GM21786 (cell line): Measurements from ENCODE around the gene GGCT.

Source experiments
- ATAC-seq: cut with Tn5 transposase; IDR thresholded peaks from one replicate; pipeline ENCODE4 v1.9.1; 2021; ENCODE audit not compliant: unreplicated experiment

GGCT gene

DNA sequence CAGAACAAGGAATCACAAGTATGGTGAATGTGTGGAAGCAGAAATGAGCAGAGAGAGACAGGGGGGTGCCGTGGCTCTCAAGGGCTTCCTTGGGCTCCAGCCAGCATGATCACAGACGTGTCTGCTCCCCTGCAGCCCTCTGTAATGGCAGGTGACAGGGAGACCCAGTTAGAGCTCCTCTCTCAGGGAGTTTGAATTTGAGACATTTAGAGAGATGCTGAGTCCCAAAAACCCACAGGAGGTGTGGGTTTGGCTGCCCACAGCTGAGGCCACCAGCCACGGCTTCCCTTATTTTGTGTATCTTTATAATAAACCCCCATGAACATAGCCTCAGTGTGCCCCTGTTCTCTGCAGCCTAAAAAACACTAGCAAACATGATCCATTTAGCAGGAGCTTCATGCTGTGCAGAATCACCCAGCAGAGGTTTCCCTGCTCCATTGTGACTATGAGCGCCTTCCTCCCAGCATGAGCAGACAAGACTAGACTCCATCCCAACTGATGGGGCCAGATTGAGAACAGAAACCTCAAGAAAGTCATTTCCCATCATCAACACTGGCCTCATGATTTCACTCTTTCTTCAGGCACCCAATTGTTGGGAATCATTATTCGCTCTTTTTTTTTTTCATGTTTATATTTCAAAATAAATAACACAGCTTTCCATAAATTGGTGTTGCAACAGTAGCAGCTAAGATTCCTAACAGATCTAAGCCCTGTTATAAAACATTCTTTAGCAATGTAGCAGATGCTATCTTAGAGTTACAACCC, 39.4 kb downstream of the GGCT start:
- ATAC-seq = no peak

DNA sequence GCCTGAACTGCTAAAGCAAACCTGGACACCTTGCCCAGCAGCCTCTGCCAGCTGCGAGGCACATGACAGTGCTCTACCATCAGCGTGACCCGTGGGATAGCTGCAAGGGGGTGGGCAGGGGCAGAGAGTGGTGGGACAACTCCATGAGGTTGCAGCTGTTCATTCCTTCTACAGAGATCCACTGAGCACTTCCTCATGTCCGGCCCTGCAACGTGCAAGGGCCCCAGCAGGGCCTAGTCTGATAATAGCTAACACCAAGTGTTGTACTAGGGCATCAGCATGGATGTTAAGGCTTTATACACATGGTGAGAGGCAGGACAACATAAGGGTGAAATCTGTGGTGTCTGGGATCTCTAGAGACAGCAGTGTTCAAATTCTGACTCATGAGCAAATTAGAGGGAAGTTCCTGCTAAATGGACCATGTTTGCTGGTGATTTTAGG, 40.4 kb downstream of the GGCT start:
- ATAC-seq = peak; percentile 37

DNA sequence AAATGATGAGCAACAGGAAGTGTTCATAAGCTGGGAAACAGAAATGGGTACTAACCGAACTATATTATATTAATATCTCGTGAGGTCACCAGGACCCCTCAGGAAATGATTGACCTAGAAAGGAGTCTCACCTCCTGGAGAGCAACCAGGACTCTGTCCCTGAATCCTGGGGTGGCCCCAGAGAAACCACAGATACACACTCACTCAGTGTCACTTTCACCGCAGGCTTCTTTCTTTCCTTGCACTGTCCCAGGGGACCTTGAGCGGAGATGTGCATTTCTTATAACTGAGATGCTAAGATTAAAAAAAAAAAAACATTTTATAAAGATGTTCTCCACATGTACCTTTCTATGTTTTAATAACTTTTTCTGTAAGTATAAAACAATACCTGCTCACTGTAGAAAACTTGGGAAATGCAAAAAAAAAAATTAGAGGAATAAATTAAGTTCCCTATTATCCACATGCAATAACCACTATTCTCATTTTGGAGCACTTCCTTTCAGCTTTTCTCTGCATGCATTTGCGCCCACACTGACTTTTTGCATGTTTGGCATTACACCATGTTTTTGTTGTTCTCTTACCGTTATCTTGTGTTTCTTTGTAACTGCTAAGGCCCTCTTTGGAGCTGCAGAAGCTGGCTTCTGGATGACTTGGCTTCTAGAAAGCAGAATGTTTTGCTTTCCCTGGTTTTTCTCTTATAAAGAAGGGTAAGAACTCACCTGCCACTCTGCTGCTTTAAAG, 41.1 kb downstream of the GGCT start:
- ATAC-seq = peak; percentile 75

DNA sequence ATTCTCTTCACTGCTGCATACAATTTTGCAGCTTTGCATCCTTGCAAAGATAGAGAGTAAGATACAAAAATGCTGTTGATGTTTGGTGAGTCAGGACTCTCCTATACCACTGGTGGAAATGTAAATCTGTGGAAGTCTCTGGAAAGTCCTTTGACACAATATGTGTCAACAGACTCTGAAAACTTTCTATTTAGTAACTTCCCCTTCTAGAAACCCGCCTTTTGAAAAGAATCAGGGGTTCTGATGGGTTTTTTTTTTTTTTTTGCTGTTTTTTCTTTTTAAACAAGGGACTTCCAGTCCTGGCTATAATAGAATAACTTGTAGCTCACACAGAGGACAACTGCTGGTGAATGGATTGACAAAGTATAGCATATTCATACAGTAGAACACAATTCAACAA, 42.5 kb downstream of the GGCT start:
- no peak for ATAC-seq

DNA sequence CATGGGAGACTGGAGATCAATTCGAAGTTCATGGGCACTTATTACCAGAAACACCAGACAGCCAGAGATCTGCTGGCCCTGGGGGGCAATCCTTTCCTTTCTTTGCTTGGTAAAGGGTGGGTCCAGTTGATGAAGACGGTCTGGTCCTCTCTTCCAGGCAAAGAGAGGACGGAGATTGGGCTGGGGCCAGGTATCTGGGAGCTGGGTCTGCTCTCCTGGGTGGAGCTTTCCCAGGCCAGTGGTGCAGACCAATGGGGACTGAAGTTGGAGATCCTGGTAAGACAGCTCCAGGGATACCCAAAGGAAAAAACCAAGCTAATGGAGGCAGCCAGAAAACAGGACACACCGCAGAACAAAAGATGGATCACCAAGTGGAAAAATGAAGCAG, 44.4 kb downstream of the GGCT start:
- no peak for ATAC-seq

DNA sequence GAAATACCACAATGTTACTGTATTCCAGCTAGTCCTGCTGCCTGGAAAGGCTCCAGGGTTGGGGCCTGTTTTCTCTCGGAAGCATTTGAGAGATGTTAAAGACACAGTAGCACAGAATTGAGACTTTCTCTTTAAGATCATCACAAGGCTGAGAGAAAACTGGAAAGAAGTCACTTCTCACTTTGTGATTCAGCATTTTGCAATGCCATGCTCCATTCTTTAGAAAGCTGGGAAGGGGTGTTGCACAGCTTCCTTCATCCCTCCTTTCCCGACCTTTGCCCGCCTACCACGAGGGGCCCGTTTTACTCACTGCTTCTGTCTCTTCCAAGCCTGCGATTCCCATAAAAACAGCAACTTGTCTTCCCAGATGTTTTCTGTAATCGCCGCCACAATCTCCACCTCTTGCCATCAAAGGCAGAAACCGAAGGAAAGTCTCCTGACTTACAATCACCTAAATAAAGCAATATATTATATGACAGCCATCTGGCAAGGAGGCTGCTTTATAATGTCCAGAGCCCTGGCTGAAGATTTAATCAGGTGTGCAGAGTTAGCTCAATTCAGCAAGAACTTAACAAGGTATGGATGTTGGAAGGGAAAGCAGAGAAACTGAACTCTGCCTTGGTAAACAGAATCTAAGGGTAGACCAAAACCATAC, 44.9 kb downstream of the GGCT start:
- no peak for ATAC-seq

DNA sequence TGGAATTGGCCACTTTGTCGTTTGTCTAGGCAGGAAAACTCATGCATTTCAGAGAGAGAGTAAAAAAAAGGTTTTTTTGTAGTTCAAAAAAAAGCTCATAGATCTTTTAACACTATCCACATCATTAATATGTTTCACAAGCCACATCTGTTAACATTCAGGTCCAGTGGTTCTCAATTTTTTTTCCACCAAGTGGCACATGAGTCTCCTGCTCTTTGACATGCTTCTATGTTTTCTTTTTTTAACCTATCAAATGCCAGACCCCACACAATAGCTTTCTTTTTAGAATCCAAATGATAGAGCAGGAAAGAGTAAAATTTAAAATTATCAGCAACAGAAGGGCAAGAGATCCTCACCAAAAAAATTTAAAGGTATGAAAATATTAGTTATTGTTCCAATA, 46.3 kb downstream of the GGCT start:
- no peak for ATAC-seq

DNA sequence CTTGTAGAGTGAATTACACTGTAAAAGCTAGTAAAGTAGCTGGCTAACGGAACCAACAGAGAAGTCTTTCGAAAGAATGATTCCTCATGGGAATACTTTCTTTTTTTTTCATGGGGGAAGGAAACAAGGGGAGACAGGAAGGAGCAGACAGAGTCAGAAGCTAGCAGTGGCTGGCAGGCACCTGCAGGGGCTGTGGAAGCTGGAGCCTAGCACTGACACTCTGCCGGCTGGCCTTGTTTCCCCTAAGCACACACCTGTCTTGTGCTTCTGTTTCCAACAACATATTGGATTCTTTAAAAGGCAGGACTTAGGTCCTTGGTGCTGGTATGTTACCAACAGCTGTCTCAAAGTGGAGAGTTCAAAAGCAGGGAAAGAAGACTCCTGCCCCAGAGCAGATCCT, 50.7 kb downstream of the GGCT start:
- ATAC-seq = no peak

DNA sequence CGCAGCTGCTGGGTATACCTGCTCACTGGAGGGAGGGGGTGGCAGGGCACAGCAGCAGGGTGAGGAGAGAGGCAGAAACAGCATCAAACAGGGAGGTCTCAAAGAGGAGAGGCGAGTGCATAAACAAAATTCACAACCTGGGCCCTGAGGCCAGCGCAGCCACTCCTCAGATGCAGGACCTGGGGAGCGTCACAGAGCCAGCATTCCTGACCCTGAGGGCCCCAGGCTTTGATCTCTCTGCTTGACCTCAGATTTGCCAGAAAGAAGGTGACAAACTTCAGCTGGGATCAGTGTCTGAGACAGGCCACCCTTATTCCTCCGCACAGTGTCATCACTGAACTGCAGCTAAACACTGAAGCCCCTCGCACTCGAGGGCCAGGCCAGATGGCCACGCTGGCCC, 51.6 kb downstream of the GGCT start:
- ATAC-seq = no peak

DNA sequence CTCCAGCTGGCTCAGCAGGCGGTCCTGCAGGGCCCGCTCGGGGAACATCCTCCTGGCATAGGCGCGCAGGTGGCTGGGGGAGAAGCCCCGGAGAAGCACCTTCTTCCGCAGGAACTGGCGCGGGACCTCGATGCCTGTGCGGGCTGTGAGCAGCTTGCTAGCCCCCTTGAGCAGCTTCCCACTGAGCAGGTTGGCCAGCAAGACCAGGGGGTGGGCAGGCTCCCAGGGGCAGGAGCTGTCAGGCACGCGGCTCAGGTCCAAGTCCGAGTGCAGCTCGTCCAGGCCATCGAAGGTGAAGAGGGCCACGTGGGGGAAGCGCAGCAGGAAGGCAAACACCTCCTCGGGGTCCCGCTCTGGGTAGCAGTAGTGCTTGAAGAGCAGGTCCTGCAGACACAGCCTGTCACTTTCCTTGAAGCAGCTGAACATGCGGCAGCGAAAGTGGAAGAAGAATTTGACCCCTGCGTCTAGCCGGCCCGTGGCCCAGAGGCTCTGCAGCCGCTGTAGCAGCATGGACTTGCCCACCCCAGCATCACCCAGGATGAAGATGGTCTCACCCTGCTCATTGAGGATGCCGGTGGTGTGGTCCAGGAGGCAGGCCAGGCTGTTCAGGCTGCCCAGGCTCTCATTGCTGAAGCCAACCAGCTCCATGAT, 52.2 kb downstream of the GGCT start:
- no peak for ATAC-seq

DNA sequence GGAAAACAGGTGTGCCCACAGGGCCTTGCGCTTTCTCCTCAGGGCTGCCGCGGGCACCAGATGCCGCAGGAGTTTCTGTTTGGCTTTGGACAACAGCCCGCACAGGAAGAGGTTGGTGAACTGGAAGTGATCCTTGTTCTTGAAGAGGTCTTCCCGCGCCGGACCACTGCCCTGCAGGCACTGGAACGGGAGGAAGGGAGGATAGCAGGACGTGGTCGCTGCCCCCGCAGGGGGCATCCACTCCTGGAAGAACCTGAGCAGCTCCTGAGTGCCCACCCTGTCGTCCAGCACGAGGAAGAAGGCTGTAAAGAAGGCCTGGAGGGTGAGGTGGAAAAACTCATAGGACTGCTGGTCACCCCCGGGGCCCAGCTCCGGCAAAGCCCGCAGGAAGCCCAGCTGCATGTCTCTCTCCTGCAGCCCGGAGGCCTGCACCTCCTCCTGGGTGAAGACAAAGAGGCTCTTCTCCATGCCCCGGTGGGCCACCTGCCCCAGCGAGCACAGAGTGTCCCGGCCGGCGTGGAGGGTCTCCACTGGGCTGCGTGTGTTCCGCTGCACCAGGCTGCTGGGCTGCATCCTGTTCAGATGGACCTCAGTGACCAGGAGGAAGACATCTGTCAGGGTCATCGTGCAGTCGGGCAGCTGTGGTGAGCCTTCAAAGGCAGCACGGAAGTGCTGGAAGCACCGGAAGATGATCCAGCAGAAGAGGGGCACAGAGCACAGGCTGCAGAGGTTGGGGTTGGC, 52.9 kb downstream of the GGCT start:
- no peak for ATAC-seq

DNA sequence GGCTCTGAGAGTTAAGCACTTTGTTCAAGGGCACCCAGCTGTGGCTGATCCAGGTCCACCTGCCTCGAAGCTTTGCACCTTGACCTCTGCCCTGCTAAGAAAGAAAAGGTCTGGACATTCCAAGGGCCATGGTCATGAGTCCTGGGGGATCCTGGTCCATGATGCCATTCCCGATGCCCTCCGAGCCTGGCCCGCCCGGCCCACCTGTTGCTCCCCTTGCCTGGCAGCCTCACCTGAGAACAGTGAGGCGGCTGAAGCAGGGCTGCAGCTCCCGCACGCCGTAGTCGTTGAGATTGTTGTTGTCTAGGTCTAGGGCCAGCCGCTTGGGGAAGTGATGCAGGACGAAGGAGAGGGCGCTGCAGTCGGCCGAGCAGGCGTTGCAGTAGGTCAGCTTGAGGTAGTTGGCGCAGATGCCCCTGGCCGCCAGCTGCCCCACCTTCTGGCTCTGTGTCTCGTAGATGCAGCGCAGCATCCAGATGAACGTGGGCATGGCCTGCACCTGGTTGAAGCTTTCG, 53.6 kb downstream of the GGCT start:
- ATAC-seq = no peak

DNA sequence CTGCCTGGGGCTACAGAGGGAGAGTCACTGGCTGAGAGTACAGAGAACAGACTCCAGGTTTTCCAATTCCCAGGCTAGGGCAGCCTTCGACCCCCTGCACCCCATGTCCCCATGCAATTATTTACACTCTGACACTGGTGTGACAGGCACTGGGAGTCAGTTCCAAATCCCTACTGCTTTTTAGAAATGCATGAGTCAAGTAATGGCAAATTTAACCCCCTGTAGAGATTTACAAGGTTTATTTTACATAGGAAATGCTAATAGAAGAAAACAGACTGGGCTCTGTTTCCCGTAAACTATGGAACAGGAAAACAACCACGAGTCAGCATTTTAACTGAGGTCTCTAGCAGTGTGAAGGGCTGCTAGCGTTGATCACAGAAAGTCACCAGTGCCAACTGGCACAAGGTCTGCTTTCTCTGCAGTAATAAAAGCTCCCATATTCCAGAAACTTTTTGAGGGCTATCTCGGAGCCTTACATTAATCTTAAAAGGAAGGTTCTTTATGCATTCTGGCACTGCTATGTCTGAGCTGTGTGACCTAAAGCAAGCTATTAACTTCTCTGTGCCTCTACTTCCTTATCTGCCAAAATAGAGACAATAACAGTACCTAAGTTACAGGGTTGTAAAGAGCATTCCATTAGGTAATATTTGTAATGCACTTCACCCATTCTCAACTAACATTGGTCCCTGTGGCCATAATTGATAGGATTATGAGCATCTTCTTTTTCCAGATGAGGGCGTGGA, 54.2 kb downstream of the GGCT start:
- no peak for ATAC-seq

DNA sequence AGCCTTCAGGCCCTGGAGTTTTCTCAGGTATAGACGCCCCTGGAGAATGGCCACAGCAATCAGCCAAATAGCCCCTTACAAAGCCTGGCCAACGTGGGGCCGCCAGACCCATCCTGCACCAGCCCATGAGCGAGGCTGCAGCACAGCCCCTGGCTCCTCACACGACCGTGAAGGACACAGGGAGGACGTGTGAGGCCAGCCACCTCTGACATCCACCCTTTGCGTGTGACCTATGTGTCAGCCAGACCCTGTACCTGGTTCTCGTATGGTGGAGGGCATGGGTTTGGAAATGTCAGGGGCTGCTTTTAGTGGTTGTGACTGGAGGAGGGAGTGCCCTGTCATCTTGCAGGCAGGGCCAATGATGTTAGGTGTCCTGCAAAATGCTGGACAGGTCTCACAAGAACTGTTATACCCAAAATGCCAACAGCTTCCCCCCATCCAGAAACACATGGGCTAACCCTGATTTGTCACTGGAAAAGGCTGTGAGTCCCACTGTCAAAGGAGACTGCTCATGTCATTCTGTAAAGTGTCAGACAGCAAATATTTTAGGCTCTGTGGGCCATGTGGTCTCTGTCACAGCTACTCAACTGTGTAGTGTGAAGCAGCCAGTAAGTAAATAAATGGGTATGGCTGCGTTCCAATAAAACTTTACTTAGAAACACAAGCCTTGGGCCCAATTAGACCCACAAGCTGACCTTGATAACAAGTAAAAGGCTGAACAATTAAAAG, 56.0 kb downstream of the GGCT start:
- no peak for ATAC-seq

DNA sequence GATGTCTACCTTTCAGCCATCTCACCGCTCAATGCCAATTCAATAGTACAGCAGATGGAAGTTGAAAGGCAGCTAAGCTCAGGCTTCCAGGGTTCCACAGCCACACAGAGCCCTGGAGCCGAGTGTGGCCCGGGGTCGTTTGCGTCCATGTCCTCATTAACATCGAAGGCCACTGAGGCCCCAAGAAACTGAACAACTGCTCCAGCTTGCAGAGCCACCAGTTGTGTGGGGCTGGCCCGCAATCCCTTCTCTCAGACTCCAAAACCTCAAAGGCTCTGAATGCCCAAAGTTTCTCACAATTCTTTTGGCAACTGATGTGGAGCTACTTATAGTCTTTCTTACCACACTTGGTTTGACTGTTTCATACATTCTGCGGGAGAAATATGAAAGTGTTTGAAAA, 57.2 kb downstream of the GGCT start:
- ATAC-seq = no peak
